ENCODE results near the gene ATRN.
"Not testable (repeated sequence)": the region's sequence is repeated elsewhere in the genome, so short reads cannot be mapped to it uniquely, and the experiment has no call there.

Gene ATRN

DNA sequence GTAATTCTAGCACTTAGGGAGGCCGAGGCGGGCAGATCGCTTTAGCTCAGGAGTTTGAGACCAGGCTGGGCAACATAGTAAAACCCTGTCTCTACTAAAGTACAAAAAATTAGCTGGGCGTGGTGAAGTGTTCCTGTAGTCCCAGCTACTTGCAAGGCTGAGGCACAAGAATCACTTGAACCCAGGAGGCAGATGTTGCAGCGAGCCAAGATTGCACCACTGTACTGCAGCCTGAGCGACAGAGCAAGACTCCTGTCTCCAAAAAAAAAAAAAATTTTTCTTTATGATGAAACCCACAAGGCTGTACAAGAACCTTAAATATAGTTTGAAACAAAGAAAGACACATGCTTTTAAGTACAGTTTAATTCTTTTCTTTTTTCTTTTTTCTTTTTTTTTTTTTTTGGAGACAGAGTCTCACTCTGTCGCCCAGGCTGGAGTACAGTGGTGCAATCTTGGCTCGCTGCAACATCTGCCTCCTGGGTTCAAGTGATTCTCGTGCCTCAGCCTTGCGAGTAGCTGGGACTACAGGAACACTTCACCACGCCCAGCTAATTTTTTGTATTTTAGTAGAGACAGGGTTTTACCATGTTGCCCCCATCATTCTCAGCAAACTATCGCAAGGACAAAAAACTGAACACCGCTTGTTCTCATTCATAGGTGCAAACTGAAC is 144.5 kb downstream of the ATRN start:
- H3K27me3 ChIP-seq (ENCODE audit: low read depth); DNase-seq (ENCODE audit: low spot score in 2 of 2); H3K36me3 ChIP-seq (replicated peaks); H3K9me3 ChIP-seq; H3K4me3 ChIP-seq; in situ Hi-C loops (cut with MboI; ENCODE audit: low sequenced_read_pairs); H3K4me1 ChIP-seq: not testable (repeated sequence)

DNA sequence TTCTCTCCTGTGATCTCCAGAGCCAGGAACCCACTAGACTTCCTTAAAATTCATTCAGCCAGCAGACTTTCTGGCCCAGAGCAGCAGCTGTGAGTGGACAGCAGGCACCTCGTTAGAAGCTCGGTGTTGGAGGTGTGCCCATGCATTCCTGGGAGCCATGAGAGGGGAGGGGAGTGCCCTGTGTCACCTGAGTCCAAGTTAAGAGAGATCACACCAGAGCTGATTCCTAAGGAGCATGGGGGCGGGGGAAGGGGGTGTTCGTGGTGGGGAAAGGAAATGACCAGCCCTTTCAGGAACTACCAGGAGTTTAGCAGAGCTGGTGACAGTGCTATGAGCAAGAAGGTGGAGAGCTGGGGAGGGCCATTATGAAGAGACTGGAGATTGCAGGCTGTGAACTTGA is 145.4 kb downstream of the ATRN start:
- no peak for DNase-seq (ENCODE audit: low spot score in 2 of 2)
- no peaks in the 10 kb centered on the region for H3K36me3 ChIP-seq (replicated peaks)
- no peaks in the 10 kb centered on the region for H3K9me3 ChIP-seq
- no peaks in the 10 kb centered on the region for H3K27me3 ChIP-seq (ENCODE audit: low read depth)
- H3K4me1 ChIP-seq = no peaks in the 10 kb centered on the region
- H3K4me3 ChIP-seq = no peak overlapping the region
- in situ Hi-C loops (cut with MboI; ENCODE audit: low sequenced_read_pairs) = no loop called here

DNA sequence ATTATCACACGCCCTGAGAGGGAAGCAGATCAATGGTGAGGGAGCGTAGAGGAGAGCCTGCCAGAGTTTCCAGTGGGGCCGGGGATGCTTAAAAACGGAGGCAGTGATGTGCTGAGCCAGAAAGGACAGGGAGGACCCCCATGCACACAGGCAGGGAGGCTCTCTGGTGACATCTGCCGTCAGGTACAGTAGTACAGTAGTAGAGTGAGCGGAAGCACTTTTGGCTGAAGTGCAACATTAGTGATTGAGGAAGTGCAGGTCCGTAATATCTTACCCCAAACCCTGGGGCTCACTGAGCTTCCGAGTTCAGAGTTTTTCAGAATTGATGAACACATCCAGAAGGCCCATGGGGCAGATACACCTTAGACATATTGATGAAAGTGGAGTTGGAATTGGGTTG is 150.3 kb downstream of the ATRN start:
- in situ Hi-C loops (cut with MboI; ENCODE audit: low sequenced_read_pairs) = no loop called here
- no peak for DNase-seq (ENCODE audit: low spot score in 2 of 2)
- no peaks in the 10 kb centered on the region for H3K27me3 ChIP-seq (ENCODE audit: low read depth)
- no peak overlapping the region for H3K4me3 ChIP-seq
- no peaks in the 10 kb centered on the region for H3K36me3 ChIP-seq (replicated peaks)
- no peaks in the 10 kb centered on the region; the same call in 1 of the 2 replicates for H3K4me1 ChIP-seq
- no peaks in the 10 kb centered on the region for H3K9me3 ChIP-seq

DNA sequence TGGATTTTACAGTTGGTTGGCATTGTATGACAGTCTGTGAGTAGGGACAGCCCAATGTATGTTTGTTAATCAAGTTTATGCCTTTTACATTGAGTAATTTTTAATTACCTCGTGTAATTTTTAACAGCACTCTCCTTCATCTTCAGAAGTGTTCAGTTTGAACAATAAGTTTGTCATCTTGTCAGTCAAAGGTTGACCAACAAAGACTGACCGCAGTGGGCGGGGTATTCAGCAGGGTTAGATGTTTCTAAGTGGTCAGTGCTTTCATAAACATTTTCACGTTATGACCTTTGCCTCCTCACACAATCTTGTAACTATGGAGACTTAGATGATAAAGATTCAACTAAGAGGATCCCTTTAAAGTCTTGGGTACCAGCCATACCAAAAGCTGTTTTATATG is 151.6 kb downstream of the ATRN start:
- Histone ChIP-seq H3K4me1 (no peaks in the 10 kb centered on the region; the same call in 1 of the 2 replicates), H3K36me3 (replicated peaks) (0 out of 2 replicates have a peak, but pooled peaks cover under 1% of the 10 kb centered on the region), H3K27me3 (ENCODE audit: low read depth) (no peaks in the 10 kb centered on the region), H3K9me3 (no peaks in the 10 kb centered on the region), H3K4me3 (no peak overlapping the region)
- in situ Hi-C loops (cut with MboI; ENCODE audit: low sequenced_read_pairs) = no loop called here
- no peak for DNase-seq (ENCODE audit: low spot score in 2 of 2)

DNA sequence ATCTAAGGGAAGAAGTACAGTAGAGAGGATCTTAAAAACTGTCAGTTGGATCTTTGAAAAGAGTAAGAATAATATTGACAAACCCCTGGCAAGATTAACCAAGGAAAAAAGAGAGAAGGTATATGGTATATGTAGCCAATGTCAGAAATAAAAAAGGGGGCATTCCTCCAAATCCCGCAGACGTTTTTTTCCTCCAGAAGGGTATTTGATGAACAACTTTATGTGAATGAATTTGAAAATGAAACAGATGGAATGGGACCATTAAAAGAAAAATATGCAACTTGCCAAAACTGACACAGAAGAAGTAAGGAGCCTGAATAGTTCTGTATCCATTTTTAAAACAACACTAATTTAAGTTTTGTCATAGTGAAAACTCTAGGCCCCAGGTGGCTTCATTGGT is 156.7 kb downstream of the ATRN start:
- Histone ChIP-seq H3K4me3 (no peak overlapping the region), H3K4me1 (peaks cover 2% of the 10 kb centered on the region; the same call in 1 of the 2 replicates), H3K36me3 (replicated peaks) (0 out of 2 replicates have a peak, but pooled peaks cover 2% of the 10 kb centered on the region), H3K27me3 (ENCODE audit: low read depth) (no peaks in the 10 kb centered on the region), H3K9me3 (no peaks in the 10 kb centered on the region)
- in situ Hi-C loops (cut with MboI; ENCODE audit: low sequenced_read_pairs) = no loop called here
- DNase-seq (ENCODE audit: low spot score in 2 of 2) = no peak

DNA sequence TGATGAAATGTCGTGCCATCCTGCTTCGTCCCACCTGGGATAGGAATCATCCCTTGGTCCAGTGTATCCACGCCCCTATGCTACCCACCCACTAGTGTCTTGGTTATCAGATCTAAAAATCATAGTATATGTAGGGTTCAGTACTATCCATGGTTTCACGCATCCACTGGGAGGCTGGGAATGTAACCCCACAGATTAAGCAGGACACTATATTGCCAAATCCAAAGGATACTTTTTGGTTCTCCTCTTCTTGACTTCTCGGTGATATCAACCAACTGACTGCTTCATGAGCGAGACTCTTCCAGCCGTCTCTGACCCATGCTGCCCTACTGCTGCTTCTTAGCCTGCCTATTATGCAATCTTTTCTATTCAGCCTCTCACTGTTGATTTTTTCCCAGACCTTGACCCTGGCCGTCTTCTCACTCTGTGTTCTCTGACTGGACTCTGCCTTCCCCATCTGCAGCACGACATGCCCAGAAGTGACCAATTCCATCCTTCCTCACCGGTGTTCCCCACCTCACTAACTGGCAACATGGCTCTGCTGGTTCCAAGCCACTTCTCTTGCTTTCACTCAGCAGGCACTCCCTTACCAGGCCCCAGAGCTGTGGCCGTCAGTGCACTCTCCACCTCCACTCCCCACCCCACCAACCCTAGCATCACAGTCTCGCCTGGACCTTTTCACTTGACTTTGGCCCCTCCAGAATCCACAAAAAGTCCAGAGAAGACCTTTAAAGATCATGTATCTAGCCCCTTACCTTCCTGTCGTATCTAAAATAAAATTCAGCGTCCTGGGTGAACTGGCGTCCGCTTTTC is 157.9 kb downstream of the ATRN start:
- Histone ChIP-seq H3K9me3 (no peaks in the 10 kb centered on the region), H3K36me3 (replicated peaks) (0 out of 2 replicates have a peak, but pooled peaks cover 2% of the 10 kb centered on the region), H3K4me3 (no peak overlapping the region), H3K4me1 (0 out of 2 replicates have a peak, but pooled peaks cover 2% of the 10 kb centered on the region), H3K27me3 (ENCODE audit: low read depth) (no peaks in the 10 kb centered on the region)
- DNase-seq (ENCODE audit: low spot score in 2 of 2) = no peak
- in situ Hi-C loops (cut with MboI; ENCODE audit: low sequenced_read_pairs) = no loop called here

DNA sequence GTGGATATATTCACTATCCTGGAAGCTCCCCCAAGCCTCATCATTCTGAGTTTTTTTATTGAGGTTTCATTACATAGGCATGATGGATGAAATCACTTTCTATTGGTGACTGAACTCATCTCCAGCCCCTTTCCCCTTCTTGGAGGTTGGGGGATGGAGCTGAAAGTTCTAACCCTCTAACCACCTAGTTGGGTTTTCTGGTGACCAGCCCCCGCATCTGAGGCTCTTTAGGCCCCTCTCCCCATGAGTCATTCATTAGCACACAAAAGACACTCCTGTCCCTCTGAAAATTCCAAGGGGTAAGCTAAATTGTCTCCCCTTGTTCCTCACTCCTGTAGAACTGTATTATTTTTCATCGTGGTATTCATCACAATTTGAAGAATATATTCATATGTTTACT is 159.1 kb downstream of the ATRN start:
- DNase-seq (ENCODE audit: low spot score in 2 of 2) = no peak
- H3K9me3 ChIP-seq = no peaks in the 10 kb centered on the region
- in situ Hi-C loops (cut with MboI; ENCODE audit: low sequenced_read_pairs) = no loop called here

DNA sequence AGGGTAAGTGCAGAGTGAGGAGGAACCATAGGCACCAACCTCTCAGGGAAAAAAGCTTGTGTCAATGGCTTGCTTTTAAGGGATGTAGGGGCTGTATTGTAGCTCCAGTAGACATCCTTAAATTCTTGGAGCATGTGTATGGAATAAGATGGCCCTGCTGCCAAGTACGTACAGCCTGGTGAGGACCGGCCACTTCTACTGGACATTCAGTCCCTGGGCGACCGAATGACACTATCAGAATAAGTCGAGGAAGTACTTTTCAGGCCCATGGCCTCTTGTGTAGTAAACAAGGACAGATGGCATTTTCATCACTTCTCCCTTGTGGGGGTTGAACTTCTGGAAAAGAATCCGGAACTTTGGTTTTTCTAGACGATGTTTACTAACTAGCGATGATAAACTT is 159.6 kb downstream of the ATRN start:
- Histone ChIP-seq H3K27me3 (ENCODE audit: low read depth) (no peaks in the 10 kb centered on the region), H3K9me3 (no peaks in the 10 kb centered on the region), H3K4me3 (no peak overlapping the region), H3K36me3 (replicated peaks) (0 out of 2 replicates have a peak, but pooled peaks cover 2% of the 10 kb centered on the region), H3K4me1 (0 out of 2 replicates have a peak, but pooled peaks cover 2% of the 10 kb centered on the region)
- DNase-seq (ENCODE audit: low spot score in 2 of 2) = no peak
- in situ Hi-C loops (cut with MboI; ENCODE audit: low sequenced_read_pairs) = no loop called here

More for the DNA sequence above, 159.1 kb downstream of the ATRN start:
- Histone ChIP-seq H3K27me3 (ENCODE audit: low read depth) (no peaks in the 10 kb centered on the region), H3K4me3 (no peak overlapping the region), H3K36me3 (replicated peaks) (0 out of 2 replicates have a peak, but pooled peaks cover 2% of the 10 kb centered on the region), H3K4me1 (0 out of 2 replicates have a peak, but pooled peaks cover 2% of the 10 kb centered on the region)

DNA sequence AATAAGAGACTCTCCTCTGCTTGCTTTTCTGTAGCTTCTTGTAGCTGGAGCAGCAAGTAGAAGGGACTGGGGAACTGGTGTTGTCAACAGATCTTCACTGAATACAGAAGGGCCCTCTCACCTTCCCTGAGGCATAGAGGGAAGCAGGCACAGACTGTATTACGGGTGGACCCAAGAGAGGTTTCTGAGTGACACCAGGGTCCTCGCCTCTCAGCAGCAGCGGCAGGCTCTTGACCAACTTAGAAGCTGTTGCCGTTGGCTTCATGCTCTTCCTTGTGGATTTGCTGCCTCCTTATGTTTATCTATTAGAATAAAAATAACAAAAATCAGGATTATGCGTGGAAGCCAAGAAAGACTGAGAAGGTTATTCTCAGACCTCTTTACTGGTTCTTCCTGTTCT is 160.7 kb downstream of the ATRN start:
- 0 out of 2 replicates have a peak, but pooled peaks cover 2% of the 10 kb centered on the region for H3K4me1 ChIP-seq
- in situ Hi-C loops (cut with MboI; ENCODE audit: low sequenced_read_pairs) = no loop called here
- H3K9me3 ChIP-seq = no peaks in the 10 kb centered on the region
- 0 out of 2 replicates have a peak, but pooled peaks cover 2% of the 10 kb centered on the region for H3K36me3 ChIP-seq (replicated peaks)
- no peaks in the 10 kb centered on the region for H3K27me3 ChIP-seq (ENCODE audit: low read depth)
- no peak for DNase-seq (ENCODE audit: low spot score in 2 of 2)
- H3K4me3 ChIP-seq = no peak overlapping the region

DNA sequence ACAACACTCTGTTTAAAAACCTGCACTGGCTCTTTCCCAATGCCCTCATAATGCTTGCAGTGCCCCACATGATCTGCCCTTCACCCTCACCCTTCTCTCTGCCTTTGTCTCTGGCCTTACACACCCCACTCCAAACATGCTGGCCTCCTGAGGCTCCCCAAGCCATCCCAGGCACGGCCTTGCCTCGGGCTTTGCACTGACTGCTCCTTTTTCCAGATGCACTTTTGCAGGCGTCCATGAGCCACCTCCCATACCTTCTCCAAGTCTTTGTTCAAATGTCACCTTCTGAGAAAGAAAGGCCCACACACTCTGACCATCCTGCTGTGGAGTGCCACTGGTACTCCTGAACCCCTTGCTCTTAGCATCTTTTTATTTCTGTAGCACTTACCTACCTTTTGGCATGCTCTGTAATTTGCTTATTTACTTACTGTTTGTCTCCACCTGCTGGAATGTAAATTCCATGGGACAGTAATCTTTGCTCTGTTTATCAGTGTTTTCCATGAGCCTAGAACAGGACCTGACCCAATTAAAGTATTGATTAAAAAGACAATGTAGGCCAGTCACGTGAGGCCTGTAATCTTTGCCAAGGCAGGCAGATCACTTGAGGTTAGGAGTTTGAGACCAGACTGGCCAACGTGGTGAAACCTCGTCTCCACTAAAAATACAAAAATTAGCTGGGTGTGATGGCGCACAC is 161.6 kb downstream of the ATRN start:
- H3K36me3 ChIP-seq (replicated peaks) = 0 out of 2 replicates have a peak, but pooled peaks cover 2% of the 10 kb centered on the region
- no peaks in the 10 kb centered on the region for H3K9me3 ChIP-seq
- no peak for DNase-seq (ENCODE audit: low spot score in 2 of 2)
- H3K4me3 ChIP-seq = no peak overlapping the region
- in situ Hi-C loops (cut with MboI; ENCODE audit: low sequenced_read_pairs) = no loop called here
- H3K27me3 ChIP-seq (ENCODE audit: low read depth) = no peaks in the 10 kb centered on the region
- 0 out of 2 replicates have a peak, but pooled peaks cover 2% of the 10 kb centered on the region for H3K4me1 ChIP-seq

DNA sequence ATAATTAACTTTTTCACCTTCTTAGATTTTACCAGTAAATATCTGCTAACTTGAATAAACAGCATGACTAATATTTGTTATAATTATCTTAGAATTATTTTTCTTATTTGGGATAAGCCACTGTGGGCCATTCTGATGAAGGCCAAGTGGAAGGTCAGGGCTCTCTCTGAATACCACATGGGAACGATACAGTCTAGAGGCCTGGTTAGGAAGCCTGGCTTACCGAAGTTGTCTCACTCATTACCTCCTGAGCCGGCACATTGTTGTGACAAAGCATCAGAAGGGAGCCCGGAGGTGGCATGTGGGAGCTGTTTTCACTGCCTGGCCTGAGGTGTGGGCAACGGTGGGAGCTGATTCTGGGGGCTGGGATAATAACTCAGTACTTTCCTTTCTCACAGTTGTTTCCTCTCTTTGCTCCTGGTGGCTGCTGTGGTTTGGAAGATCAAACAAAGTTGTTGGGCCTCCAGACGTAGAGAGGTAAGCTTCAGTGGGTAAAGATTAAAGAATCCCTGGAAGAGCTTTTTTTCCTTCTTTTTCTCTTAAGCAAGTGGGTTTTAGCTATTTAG is 163.2 kb downstream of the ATRN start:
- in situ Hi-C loops (cut with MboI; ENCODE audit: low sequenced_read_pairs) = no loop called here
- DNase-seq (ENCODE audit: low spot score in 2 of 2) = no peak
- Histone ChIP-seq H3K4me3 (no peak overlapping the region), H3K4me1 (0 out of 2 replicates have a peak, but pooled peaks cover 2% of the 10 kb centered on the region), H3K36me3 (replicated peaks) (no peaks in the 10 kb centered on the region), H3K27me3 (ENCODE audit: low read depth) (no peaks in the 10 kb centered on the region), H3K9me3 (no peaks in the 10 kb centered on the region)

DNA sequence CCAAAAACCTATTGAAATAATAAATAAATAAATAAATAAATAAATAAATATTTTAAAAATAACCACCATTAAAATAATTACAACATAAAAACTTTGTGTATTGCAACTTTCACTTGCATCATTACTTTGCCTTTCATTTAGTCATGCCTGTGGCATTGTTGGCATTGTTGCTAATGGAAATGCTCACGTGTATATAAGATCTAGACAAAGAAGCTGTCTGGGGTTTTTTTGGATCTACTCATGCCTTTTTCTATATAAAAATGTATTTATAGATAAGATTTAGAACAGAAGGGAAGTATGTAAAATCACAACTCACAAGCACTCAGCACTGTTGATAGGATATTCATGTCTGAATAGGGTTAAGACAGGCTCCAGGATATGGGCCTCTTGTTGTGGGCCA is 164.5 kb downstream of the ATRN start:
- no peaks in the 10 kb centered on the region for H3K27me3 ChIP-seq (ENCODE audit: low read depth)
- in situ Hi-C loops (cut with MboI; ENCODE audit: low sequenced_read_pairs) = no loop called here
- DNase-seq (ENCODE audit: low spot score in 2 of 2) = no peak
- H3K9me3 ChIP-seq = no peaks in the 10 kb centered on the region; the same call in 1 of the 2 replicates
- H3K36me3 ChIP-seq (replicated peaks) = no peaks in the 10 kb centered on the region
- no peaks in the 10 kb centered on the region for H3K4me1 ChIP-seq
- no peak overlapping the region for H3K4me3 ChIP-seq

DNA sequence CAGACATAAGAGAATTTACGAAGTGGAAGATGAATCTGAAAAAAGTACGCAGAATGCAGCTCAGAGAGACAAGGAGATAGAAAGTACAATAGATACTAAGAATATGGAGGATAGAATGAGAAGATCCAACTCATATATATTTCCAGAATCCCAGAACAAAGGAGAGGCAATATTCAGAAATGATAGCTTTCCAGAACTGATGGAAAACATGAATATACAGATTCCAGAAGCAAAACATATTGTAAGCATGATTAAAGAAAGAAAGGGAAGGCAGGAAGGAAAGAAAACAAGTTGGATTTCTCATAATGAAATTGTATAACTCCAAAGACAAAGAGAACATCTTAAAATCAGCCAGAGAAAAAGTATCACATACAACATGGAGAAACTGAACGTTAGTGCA is 169.4 kb downstream of the ATRN start:
- H3K4me3 ChIP-seq = no peak overlapping the region
- in situ Hi-C loops (cut with MboI; ENCODE audit: low sequenced_read_pairs) = no loop called here
- no peak for DNase-seq (ENCODE audit: low spot score in 2 of 2)
- H3K9me3 ChIP-seq = no peaks in the 10 kb centered on the region; the same call in 1 of the 2 replicates
- H3K4me1 ChIP-seq = no peaks in the 10 kb centered on the region
- no peaks in the 10 kb centered on the region for H3K27me3 ChIP-seq (ENCODE audit: low read depth)
- no peaks in the 10 kb centered on the region for H3K36me3 ChIP-seq (replicated peaks)

Data from HAP-1 (cell line).